ENCODE results near the gene SRD5A1. TPM values are rescaled to one million over a fixed set of nuclear protein-coding genes. Genes with fewer than 3 reads are reported as not detected.

Gene SRD5A1
- total and polyA plus RNA-seq, 12 donors: 1.6 to 15.0 (median 6.7) TPM

- 84 to 88% (median 87%) methylated on average over 13 to 14 of the region's 14 CpGs for WGBS, 4 donors
- Histone ChIP-seq H3K4me1 (replicated peaks in 1 of 2) (no peaks in the 10 kb centered on the region), H3K27ac (peak overlapping the region in 1 of 5 donors; percentile 38), H3K9me3 (replicated peaks in 1 of 3) (no peaks in the 10 kb centered on the region), H3K36me3 (replicated peaks in 1 of 2) (peaks cover 0 to 50% of the 10 kb centered on the region in 2 donors), H3K27me3 (no peaks in the 10 kb centered on the region), H3K4me3 (no peak overlapping the region)
- intact Hi-C loops (cut with DNase I): no loop called here
- peak in 3 of 7 donors; percentile 24 to 47 (median 28) for DNase-seq
- TF ChIP-seq POLR2A (IDR thresholded peaks at IDR 0.05): no peak
- TF ChIP-seq, protein P1, sequence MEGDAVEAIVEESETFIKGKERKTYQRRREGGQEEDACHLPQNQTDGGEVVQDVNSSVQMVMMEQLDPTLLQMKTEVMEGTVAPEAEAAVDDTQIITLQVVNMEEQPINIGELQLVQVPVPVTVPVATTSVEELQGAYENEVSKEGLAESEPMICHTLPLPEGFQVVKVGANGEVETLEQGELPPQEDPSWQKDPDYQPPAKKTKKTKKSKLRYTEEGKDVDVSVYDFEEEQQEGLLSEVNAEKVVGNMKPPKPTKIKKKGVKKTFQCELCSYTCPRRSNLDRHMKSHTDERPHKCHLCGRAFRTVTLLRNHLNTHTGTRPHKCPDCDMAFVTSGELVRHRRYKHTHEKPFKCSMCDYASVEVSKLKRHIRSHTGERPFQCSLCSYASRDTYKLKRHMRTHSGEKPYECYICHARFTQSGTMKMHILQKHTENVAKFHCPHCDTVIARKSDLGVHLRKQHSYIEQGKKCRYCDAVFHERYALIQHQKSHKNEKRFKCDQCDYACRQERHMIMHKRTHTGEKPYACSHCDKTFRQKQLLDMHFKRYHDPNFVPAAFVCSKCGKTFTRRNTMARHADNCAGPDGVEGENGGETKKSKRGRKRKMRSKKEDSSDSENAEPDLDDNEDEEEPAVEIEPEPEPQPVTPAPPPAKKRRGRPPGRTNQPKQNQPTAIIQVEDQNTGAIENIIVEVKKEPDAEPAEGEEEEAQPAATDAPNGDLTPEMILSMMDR (IDR thresholded peaks at IDR 0.05): no peak
Observed at GRCh38 chr5:6598351-6598900, 34.8 kb upstream of the SRD5A1 start.

DNA sequence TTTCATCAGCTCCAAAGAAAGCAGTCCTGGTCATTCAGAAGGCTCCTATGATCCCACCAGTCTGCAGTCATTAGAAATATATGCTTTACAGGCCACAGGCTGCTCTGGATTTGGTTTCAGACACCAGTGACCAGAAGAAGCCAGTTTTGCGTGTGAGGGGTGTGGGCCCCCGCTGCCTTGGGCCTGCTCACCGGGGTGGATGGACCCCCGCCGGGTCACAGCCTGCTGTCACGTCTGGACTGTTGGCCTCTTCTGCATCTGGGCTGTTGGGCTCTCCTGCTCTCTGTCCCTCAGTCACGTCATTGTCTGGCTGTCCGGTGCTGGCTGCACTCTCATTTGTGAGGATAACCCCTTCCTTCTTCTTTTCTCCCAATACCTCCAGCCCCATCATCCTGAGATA is 33.5 kb upstream of the SRD5A1 start:
- H3K27ac ChIP-seq: no peak overlapping the region
- H3K4me3 ChIP-seq: no peak overlapping the region
- intact Hi-C loops (cut with DNase I): no loop called here
- H3K4me1 ChIP-seq (replicated peaks in 1 of 2): no peaks in the 10 kb centered on the region
- peaks cover 0 to 62% of the 10 kb centered on the region in 2 donors for H3K36me3 ChIP-seq (replicated peaks in 1 of 2)
- H3K27me3 ChIP-seq: no peaks in the 10 kb centered on the region
- peak in 1 of 7 donors; percentile 41 for DNase-seq
- TF ChIP-seq, protein P1 (IDR thresholded peaks at IDR 0.05): no peak
- no peak for TF ChIP-seq POLR2A (IDR thresholded peaks at IDR 0.05)
- no peaks in the 10 kb centered on the region for H3K9me3 ChIP-seq (replicated peaks in 1 of 3)
- WGBS, 4 donors: 86 to 94% (median 91%) methylated on average over 7 to 8 of the region's 8 CpGs

GRCh38 chr5:6601271-6601670 is 32.0 kb upstream of the SRD5A1 start:
- Histone ChIP-seq H3K27ac (no peak overlapping the region), H3K4me3 (no peak overlapping the region), H3K27me3 (no peaks in the 10 kb centered on the region), H3K4me1 (replicated peaks in 1 of 2) (no peaks in the 10 kb centered on the region), H3K36me3 (replicated peaks in 1 of 2) (peaks cover 0 to 77% of the 10 kb centered on the region in 2 donors), H3K9me3 (replicated peaks in 1 of 3) (no peaks in the 10 kb centered on the region)
- DNase-seq: no peak
- TF ChIP-seq POLR2A (IDR thresholded peaks at IDR 0.05): no peak
- TF ChIP-seq, protein P1 (IDR thresholded peaks at IDR 0.05): no peak
- WGBS, 4 donors: 88 to 94% (median 90%) methylated on average over 11 of the region's 11 CpGs
- intact Hi-C loops (cut with DNase I): no loop called here

GRCh38 chr5:6601816-6602215 is 31.4 kb upstream of the SRD5A1 start:
- intact Hi-C loops (cut with DNase I): no loop called here
- 91 to 95% (median 93%) methylated on average over 11 of the region's 11 CpGs for WGBS, 4 donors
- no peak for DNase-seq
- no peaks in the 10 kb centered on the region for H3K4me1 ChIP-seq (replicated peaks in 1 of 2)
- no peak for TF ChIP-seq POLR2A (IDR thresholded peaks at IDR 0.05)
- TF ChIP-seq, protein P1 (IDR thresholded peaks at IDR 0.05): no peak
- no peaks in the 10 kb centered on the region for H3K9me3 ChIP-seq (replicated peaks in 1 of 3)
- peaks cover 0 to 82% of the 10 kb centered on the region in 2 donors for H3K36me3 ChIP-seq (replicated peaks in 1 of 2)
- H3K27me3 ChIP-seq: no peaks in the 10 kb centered on the region
- no peak overlapping the region for H3K27ac ChIP-seq
- H3K4me3 ChIP-seq: no peak overlapping the region

Measured in adrenal gland (tissue), 12 donors.